Hepatocyte (in vitro differentiated cells): Measurements from ENCODE around the gene ACSL3. TPM values are rescaled to one million over a fixed set of nuclear protein-coding genes. Genes with fewer than 3 reads are reported as not detected.
A peak's percentile ranks its signal among the peaks of the same experiment; 100 is the strongest.

Experiments used
- DNase-seq: peaks from one replicate; pipeline ENCODE4 v3.0.0-alpha.2; 2016; ENCODE audit warnings: low spot score
- H2AFZ ChIP-seq: fragments of 200-600 bp; sonication (generic); 2 replicates; pipeline ENCODE4 v1.6.0; 2016; ENCODE audit warnings: antibody characterized with exemption, mild to moderate bottlenecking
- H3K27ac ChIP-seq: fragments of 200-600 bp; sonication (generic); 2 replicates; pipeline ENCODE4 v1.5.1; 2016; ENCODE audit warnings: mild to moderate bottlenecking
- H3K27me3 ChIP-seq: fragments of 200-600 bp; sonication (generic); 2 replicates; pipeline ENCODE4 v1.6.1; 2016
- H3K36me3 ChIP-seq: fragments of 200-600 bp; sonication (generic); replicated peaks from 2 replicates; pipeline ENCODE4 v1.5.1; 2016; ENCODE audit warnings: low read depth; ENCODE audit not compliant: insufficient read depth
- H3K4me1 ChIP-seq: fragments of 200-600 bp; sonication (generic); 2 replicates; pipeline ENCODE4 v1.5.1; 2016; ENCODE audit warnings: mild to moderate bottlenecking, moderate library complexity; ENCODE audit not compliant: insufficient read depth
- H3K4me2 ChIP-seq: fragments of 200-600 bp; sonication (generic); 2 replicates; pipeline ENCODE4 v1.6.0; 2016
- H3K4me3 ChIP-seq: fragments of 200-600 bp; sonication (generic); 2 replicates; pipeline ENCODE4 v1.5.1; 2016; ENCODE audit warnings: mild to moderate bottlenecking
- H3K79me2 ChIP-seq: fragments of 200-600 bp; sonication (generic); 2 replicates; pipeline ENCODE4 v1.6.0; 2017; ENCODE audit warnings: mild to moderate bottlenecking
- H3K9me2 ChIP-seq: fragments of 200-600 bp; sonication (generic); replicated peaks from 2 replicates; pipeline ENCODE4 v1.6.0; 2017; ENCODE audit warnings: mild to moderate bottlenecking; ENCODE audit not compliant: insufficient read depth
- H3K9me3 ChIP-seq: fragments of 200-600 bp; sonication (generic); 2 replicates; pipeline ENCODE4 v1.5.1; 2016; ENCODE audit warnings: low read depth, mild to moderate bottlenecking
- H4K20me1 ChIP-seq: fragments of 200-600 bp; sonication (generic); 2 replicates; pipeline ENCODE4 v1.6.0; 2016; ENCODE audit warnings: mild to moderate bottlenecking; ENCODE audit not compliant: insufficient read depth, poor library complexity, severe bottlenecking
- CTCF ChIP-seq: fragments of 200-600 bp; sonication (generic); IDR thresholded peaks from 2 replicates; pipeline ENCODE4 v1.5.1; 2016; ENCODE audit warnings: antibody characterized with exemption, mild to moderate bottlenecking; ENCODE audit not compliant: poor library complexity
- EZH2 ChIP-seq: fragments of 200-600 bp; sonication (generic); IDR thresholded peaks from 2 replicates; pipeline ENCODE4 v1.6.1; 2016; ENCODE audit warnings: antibody characterized with exemption, mild to moderate bottlenecking, borderline replicate concordance
- EZH2phosphoT487 ChIP-seq: fragments of 200-600 bp; sonication (generic); IDR thresholded peaks from one replicate; pipeline ENCODE4 v1.6.1; 2018; ENCODE audit warnings: antibody characterized with exemption, mild to moderate bottlenecking, low read depth, moderate library complexity; ENCODE audit not compliant: unreplicated experiment, severe bottlenecking
- WGBS: methylation state at CpG from one replicate; pipeline ENCODE4 v1.1.6; 2016; ENCODE audit warnings: low lambda C conversion rate; ENCODE audit errors: missing lambda C conversion rate; 5-methylcytosine and 5-hydroxymethylcytosine counted together
- polyA plus RNA-seq: library from polyadenylated mRNA; unstranded; fragments of >200 nt; fragmentation: Nextera tagmentation; extraction: Ambion mirVana; gene quantifications from 2 replicates; pipeline ENCODE4 v1.2.1, GENCODE V29; 2016
- total RNA-seq: library from RNA; depleted of rRNA; stranded (reverse); fragments of >200 nt; gene quantifications from 2 replicates; pipeline ENCODE4 v1.2.3, GENCODE V29; 2014

Gene ACSL3
- total RNA-seq = 123 and 133 TPM in 2 replicates
- polyA plus RNA-seq = 78.1 and 82.1 TPM in 2 replicates

- H3K4me3 ChIP-seq = peak within 1 kb of the TSS; percentile 96
- H3K27ac ChIP-seq = peak within 1 kb of the TSS; percentile 99
- DNase-seq = peak; percentile 97
- peak within 1 kb of the TSS; percentile 90 for H3K4me2 ChIP-seq
- H3K79me2 ChIP-seq = peaks cover 49% of the 10 kb centered on the region
- no peaks in the 10 kb centered on the region for H3K27me3 ChIP-seq
- no peak for TF ChIP-seq EZH2
- no peak for TF ChIP-seq EZH2phosphoT487
- no peak for TF ChIP-seq CTCF
- H3K36me3 ChIP-seq = no peaks in the 10 kb centered on the region
- H2AFZ ChIP-seq = peak within 1 kb of the TSS; percentile 32
- no peaks in the 10 kb centered on the region for H3K9me2 ChIP-seq
- peaks cover 38% of the 10 kb centered on the region for H3K4me1 ChIP-seq
- H4K20me1 ChIP-seq = peaks cover 45% of the 10 kb centered on the region
- WGBS = under 1% methylated on average over 59 of the region's 99 CpGs
- no peaks in the 10 kb centered on the region for H3K9me3 ChIP-seq
Measured at GRCh38 chr2:222860740-222861410, at the start of gene ACSL3. ACSL3 (plus strand) TSS chr2:222861036; CDS start chr2:222908773, 47,737 bp downstream.

- Histone ChIP-seq H3K36me3 (no peaks in the 10 kb centered on the region), H3K27me3 (no peaks in the 10 kb centered on the region), H3K9me2 (no peaks in the 10 kb centered on the region), H3K27ac (no peak overlapping the region), H2AFZ (no peak overlapping the region), H3K4me3 (no peak overlapping the region), H3K4me2 (no peak overlapping the region), H3K9me3 (no peaks in the 10 kb centered on the region), H4K20me1 (no peaks in the 10 kb centered on the region), H3K4me1 (peaks cover 4% of the 10 kb centered on the region), H3K79me2 (no peaks in the 10 kb centered on the region)
- no peak for DNase-seq
- TF ChIP-seq CTCF = no peak
- no peak for TF ChIP-seq EZH2phosphoT487
- TF ChIP-seq EZH2 = no peak
- 93% methylated on average over 1 of the region's 1 CpG for WGBS
Measured at GRCh38 chr2:222811828-222812227, 49.0 kb upstream of the ACSL3 start.

- H3K9me3 ChIP-seq = no peaks in the 10 kb centered on the region
- no peaks in the 10 kb centered on the region for H3K9me2 ChIP-seq
- no peak overlapping the region for H3K27ac ChIP-seq
- TF ChIP-seq CTCF (no peak), EZH2phosphoT487 (no peak), EZH2 (no peak)
- no peaks in the 10 kb centered on the region for H3K36me3 ChIP-seq
- DNase-seq = no peak
- H3K27me3 ChIP-seq = no peaks in the 10 kb centered on the region
- no peak overlapping the region for H2AFZ ChIP-seq
- H3K4me3 ChIP-seq = no peak overlapping the region
- WGBS = 76% methylated on average over 6 of the region's 6 CpGs
- H3K4me2 ChIP-seq = no peak overlapping the region
- no peaks in the 10 kb centered on the region for H4K20me1 ChIP-seq
- no peaks in the 10 kb centered on the region for H3K79me2 ChIP-seq
- H3K4me1 ChIP-seq = no peaks in the 10 kb centered on the region
Measured at GRCh38 chr2:222813177-222813843, 47.5 kb upstream of the ACSL3 start.
